ENCODE results near the gene RAP1GDS1.

Gene RAP1GDS1

GRCh38 chr4:98485816-98486345 is 224.7 kb downstream of the RAP1GDS1 start:
- DNase-seq: no peak

- DNase-seq: no peak
These were observed 229.1 kb downstream of the RAP1GDS1 start for GRCh38 chr4:98490251-98490650.

- DNase-seq: no peak
These were observed 230.8 kb downstream of the RAP1GDS1 start for GRCh38 chr4:98491899-98492559.

GRCh38 chr4:98493296-98493695 is 232.1 kb downstream of the RAP1GDS1 start:
- DNase-seq: no peak

Data from NCI-H1092 treated with DMSO at 0.1 percent for 48 hours (cell line).